Measurements from ENCODE around the gene PTPRD.

PTPRD gene

GRCh38 chr9:8633784-8634183 is 1979.0 kb downstream of the PTPRD start:
- no peak for TF ChIP-seq CTCF (IDR thresholded peaks at IDR 0.05; ENCODE audit: insufficient read depth, low read depth, low read length, missing control alignments)
- H3K4me3 ChIP-seq (ENCODE audit: low read depth, low read length) = no peak overlapping the region

GRCh38 chr9:8632493-8632892 is 1980.3 kb downstream of the PTPRD start:
- H3K4me3 ChIP-seq (ENCODE audit: low read depth, low read length) = no peak overlapping the region
- no peak for TF ChIP-seq CTCF (IDR thresholded peaks at IDR 0.05; ENCODE audit: insufficient read depth, low read depth, low read length, missing control alignments)
- DNase-seq (ENCODE audit: low read depth) = no peak

More at GRCh38 chr9:8633784-8634183, 1979.0 kb downstream of the PTPRD start:
- DNase-seq (ENCODE audit: low read depth) = no peak

GRCh38 chr9:8628791-8629190 is 1984.0 kb downstream of the PTPRD start:
- TF ChIP-seq CTCF (IDR thresholded peaks at IDR 0.05; ENCODE audit: insufficient read depth, low read depth, low read length, missing control alignments) = no peak
- H3K4me3 ChIP-seq (ENCODE audit: low read depth, low read length) = no peak overlapping the region
- no peak for DNase-seq (ENCODE audit: low read depth)

GRCh38 chr9:8627976-8628679 is 1984.7 kb downstream of the PTPRD start:
- DNase-seq (ENCODE audit: low read depth) = no peak
- no peak overlapping the region for H3K4me3 ChIP-seq (ENCODE audit: low read depth, low read length)
- TF ChIP-seq CTCF (IDR thresholded peaks at IDR 0.05; ENCODE audit: insufficient read depth, low read depth, low read length, missing control alignments) = no peak

- no peak for TF ChIP-seq CTCF (IDR thresholded peaks at IDR 0.05; ENCODE audit: insufficient read depth, low read depth, low read length, missing control alignments)
- no peak overlapping the region for H3K4me3 ChIP-seq (ENCODE audit: low read depth, low read length)
- DNase-seq (ENCODE audit: low read depth) = no peak
Measured at GRCh38 chr9:8622871-8623270, 1989.9 kb downstream of the PTPRD start.

- TF ChIP-seq CTCF (IDR thresholded peaks at IDR 0.05; ENCODE audit: insufficient read depth, low read depth, low read length, missing control alignments) = no peak
- no peak overlapping the region for H3K4me3 ChIP-seq (ENCODE audit: low read depth, low read length)
- DNase-seq (ENCODE audit: low read depth) = no peak
Measured at GRCh38 chr9:8622222-8622802, 1990.5 kb downstream of the PTPRD start.

GRCh38 chr9:8621416-8621815 is 1991.4 kb downstream of the PTPRD start:
- no peak for DNase-seq (ENCODE audit: low read depth)
- no peak overlapping the region for H3K4me3 ChIP-seq (ENCODE audit: low read depth, low read length)
- no peak for TF ChIP-seq CTCF (IDR thresholded peaks at IDR 0.05; ENCODE audit: insufficient read depth, low read depth, low read length, missing control alignments)
